22Rv1 (cell line): ENCODE results near the gene CASKIN2.

ENCODE experiments used
- ZFX ChIP-seq: fragments of 450-650 bp; IDR thresholded peaks from 2 replicates; pipeline ENCODE4 v1.6.1; 2017; ENCODE audit warnings: antibody characterized with exemption, borderline replicate concordance
- TF ChIP-seq, protein P1 (sequence below): fragments of 450-650 bp; IDR thresholded peaks from 2 replicates; pipeline ENCODE4 v1.5.1; 2017; ENCODE audit warnings: mild to moderate bottlenecking

DNA sequence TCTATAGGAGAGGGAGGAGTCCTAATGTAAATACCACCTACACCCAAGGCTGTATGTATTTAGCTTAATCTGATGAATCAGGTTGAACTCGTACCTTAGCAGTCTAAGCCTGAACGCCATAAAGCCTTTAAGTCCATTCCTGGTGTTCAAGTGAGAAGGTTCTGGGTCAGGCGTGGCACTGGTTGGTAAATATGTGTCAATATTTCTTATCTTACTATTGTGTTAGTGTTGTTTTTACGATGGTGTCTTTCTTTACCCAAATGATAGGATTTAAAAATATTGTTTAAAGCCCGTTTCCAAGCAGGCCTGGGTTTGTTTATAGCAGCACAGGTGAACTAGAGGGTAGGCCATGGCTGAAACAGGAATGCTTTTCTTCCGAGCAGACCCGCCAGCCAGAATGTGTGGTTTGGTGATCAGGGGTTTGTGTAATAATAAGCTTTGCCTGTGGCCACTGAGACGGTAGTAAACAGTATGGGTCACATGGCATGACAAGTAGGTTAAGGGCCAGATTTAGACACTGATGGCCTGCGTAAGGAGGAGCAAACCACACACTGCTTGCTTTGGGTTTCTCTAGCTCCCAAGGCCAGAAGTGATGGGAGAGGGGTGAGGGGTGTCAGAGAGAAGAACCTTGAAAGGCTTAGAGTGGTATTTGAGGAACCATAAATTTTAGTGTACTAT lies 55.6 kb downstream of the CASKIN2 start:
- TF ChIP-seq, protein P1, sequence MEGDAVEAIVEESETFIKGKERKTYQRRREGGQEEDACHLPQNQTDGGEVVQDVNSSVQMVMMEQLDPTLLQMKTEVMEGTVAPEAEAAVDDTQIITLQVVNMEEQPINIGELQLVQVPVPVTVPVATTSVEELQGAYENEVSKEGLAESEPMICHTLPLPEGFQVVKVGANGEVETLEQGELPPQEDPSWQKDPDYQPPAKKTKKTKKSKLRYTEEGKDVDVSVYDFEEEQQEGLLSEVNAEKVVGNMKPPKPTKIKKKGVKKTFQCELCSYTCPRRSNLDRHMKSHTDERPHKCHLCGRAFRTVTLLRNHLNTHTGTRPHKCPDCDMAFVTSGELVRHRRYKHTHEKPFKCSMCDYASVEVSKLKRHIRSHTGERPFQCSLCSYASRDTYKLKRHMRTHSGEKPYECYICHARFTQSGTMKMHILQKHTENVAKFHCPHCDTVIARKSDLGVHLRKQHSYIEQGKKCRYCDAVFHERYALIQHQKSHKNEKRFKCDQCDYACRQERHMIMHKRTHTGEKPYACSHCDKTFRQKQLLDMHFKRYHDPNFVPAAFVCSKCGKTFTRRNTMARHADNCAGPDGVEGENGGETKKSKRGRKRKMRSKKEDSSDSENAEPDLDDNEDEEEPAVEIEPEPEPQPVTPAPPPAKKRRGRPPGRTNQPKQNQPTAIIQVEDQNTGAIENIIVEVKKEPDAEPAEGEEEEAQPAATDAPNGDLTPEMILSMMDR, result no peak
- no peak for TF ChIP-seq ZFX
